Measurements from ENCODE around the gene KCNQ5. TPM values are rescaled to one million over a fixed set of nuclear protein-coding genes. Genes with fewer than 3 reads are reported as not detected.

The KCNQ5 gene
- 182 and 288 TPM in 2 replicates for total RNA-seq (2013; cell fraction: nucleolus; rRNA removed)
- total RNA-seq (2014; rRNA removed) (1.9 and 2.9 TPM in 2 replicates), total RNA-seq (2014; rRNA removed; fragmentation: Illumina TruSeq; extraction: Trizol) (3.2 and 3.3 TPM in 2 replicates), total RNA-seq (2021) (4.1 and 5.0 TPM in 2 replicates), polyA plus RNA-seq (2011; rRNA removed) (16.2 TPM in 2 replicates), polyA plus RNA-seq (2014; fragmentation: Illumina TruSeq; extraction: Trizol) (3.1 and 3.7 TPM in 2 replicates), polyA plus RNA-seq (2014; fragmentation: Nextera tagmentation; extraction: Ambion mirVana) (1 to 10 TPM in 1 of 2 experiments, under 1 TPM in 1; 0.60 to 1.0 TPM), polyA plus RNA-seq (2014; rRNA removed) (2.6 and 2.7 TPM in 2 replicates), polyA plus RNA-seq (2016; fragmentation: Nextera tagmentation; extraction: Ambion mirVana) (1 to 10 TPM; 3.8 to 3.9 TPM), polyA minus RNA-seq (2011; rRNA and poly(A)+ RNA removed) (43.2 and 62.1 TPM in 2 replicates), Bru-seq, nascent RNA (percentile 77 among the genes with signal in this experiment), BruChase-seq, experiment 1, labeled RNA remaining after a 6-hour chase (percentile 79 among the genes with signal in this experiment), BruChase-seq, experiment 2, labeled RNA remaining after a 2-hour chase (percentile 88 among the genes with signal in this experiment)
- 2.4 TPM for polyA plus RNA-seq (2011; ENCODE audit: low read depth)
- 12.9 and 13.7 TPM in 2 replicates for polyA plus RNA-seq (2011; cell fraction: cytosol; rRNA removed)
- polyA plus RNA-seq (2011; cell fraction: nucleus; rRNA removed): 18.0 and 20.3 TPM in 2 replicates
- 4.0 and 6.9 TPM in 2 replicates for polyA plus RNA-seq (2012)
- polyA minus RNA-seq (2011; cell fraction: cytosol; rRNA and poly(A)+ RNA removed): 7.8 and 14.7 TPM in 2 replicates
- 72.7 and 118 TPM in 2 replicates for polyA minus RNA-seq (2011; cell fraction: nucleus; rRNA and poly(A)+ RNA removed)
- long read RNA-seq, experiment 1, partial matches to known transcripts: 0 of 2 reads
- long read RNA-seq, experiment 1, other reads (novel, unspliced or antisense): 2 of 2 reads
- long read RNA-seq, experiment 2, partial matches to known transcripts: 2 of 24 reads
- long read RNA-seq, experiment 2, other reads (novel, unspliced or antisense): 22 of 24 reads

- BruUV-seq (replicated peaks): no TSS peak
- RAD21 ChIA-PET (ENCODE audit: unreplicated experiment): interaction anchor here (0.6 to 10.4 kb wide), 11 partner anchors 17 to 531 kb away, joined by 3 to 436 read pairs (median 10); no protein-coding TSS in a partner anchor
- H3K36me3 ChIP-seq (ENCODE audit: control insufficient read depth in 2 of 2, insufficient read depth in 2 of 2, low read length in 1 of 2): no peaks in the 10 kb centered on the region
- CTCF ChIA-PET: interaction anchor here (0.7 to 15.7 kb wide), 12 partner anchors 10 to 894 kb away, joined by 3 to 644 read pairs (median 6); no protein-coding TSS in a partner anchor
- no peak for FAIRE-seq
- in situ Hi-C loops (cut with MboI): no loop called here
- POLR2A ChIA-PET: interaction anchor here (0.6 to 3.9 kb wide), 10 partner anchors 10 to 644 kb away, joined by 3 to 41 read pairs (median 8); no protein-coding TSS in a partner anchor
- 2% methylated on average over 47 of the region's 58 CpGs for WGBS (ENCODE audit: insufficient coverage, insufficient replicate concordance, low lambda C conversion rate, missing lambda C conversion rate)
- peak; percentile 6 for ATAC-seq
- no peak for DNase-seq (ENCODE audit: low read depth, low spot score)
- H4K20me1 ChIP-seq (ENCODE audit: control insufficient read depth, insufficient read depth): no peaks in the 10 kb centered on the region
- H3K9me3 ChIP-seq (replicated peaks; ENCODE audit: control insufficient read depth, insufficient read depth, low read length): no peaks in the 10 kb centered on the region
- peak within 1 kb of the TSS; percentile 89 for H2AFZ ChIP-seq (ENCODE audit: control insufficient read depth, low read depth, low read length)
- H3K4me2 ChIP-seq (ENCODE audit: control insufficient read depth, insufficient read depth): peak within 1 kb of the TSS; percentile 98
- H3K79me2 ChIP-seq (ENCODE audit: control insufficient read depth, insufficient read depth, low read length): peaks cover 54% of the 10 kb centered on the region
- peak within 1 kb of the TSS; percentile 89 for H3K27ac ChIP-seq (ENCODE audit: control insufficient read depth, insufficient read depth)
- H3K27me3 ChIP-seq (replicated peaks in 1 of 2; ENCODE audit: control insufficient read depth in 2 of 2, insufficient read depth in 2 of 2, low read length in 1 of 2): no peaks in the 10 kb centered on the region
- peaks cover 23% of the 10 kb centered on the region for H3K4me1 ChIP-seq (ENCODE audit: control insufficient read depth, insufficient read depth, low read length)
- peak within 1 kb of the TSS; percentile 100 for H3K4me3 ChIP-seq
- intact Hi-C loops (cut with micrococcal nuclease; ENCODE audit: unreplicated experiment): loop anchor here (2.0 to 5.0 kb wide), 2 partner anchors 67 to 121 kb away; no protein-coding TSS in a partner anchor
- peak within 1 kb of the TSS; percentile 87 for H3K9ac ChIP-seq (ENCODE audit: control insufficient read depth, insufficient read depth, low read length)
- SMC1A ChIA-PET (ENCODE audit: uncharacterized antibody, unreplicated experiment): interaction anchor here (0.6 to 15.6 kb wide), 17 partner anchors 9 to 560 kb away, joined by 3 to 446 read pairs (median 5); no protein-coding TSS in a partner anchor
- TF ChIP-seq POLR2AphosphoS5 (IDR thresholded peaks at IDR 0.05; ENCODE audit: low read length) (no peak), BCL11A (IDR thresholded peaks at IDR 0.05; ENCODE audit: low read depth, low read length) (no peak), IKZF1 (conservative IDR thresholded peaks at IDR 0.05) (no peak), CEBPB (IDR thresholded peaks at IDR 0.05; ENCODE audit: borderline replicate concordance in 1 of 2, low read depth in 2 of 2, low read length in 2 of 2) (no peak), CHD2 (IDR thresholded peaks at IDR 0.05; ENCODE audit: borderline replicate concordance, low read depth, low read length) (no peak), NKRF (conservative IDR thresholded peaks at IDR 0.05) (no peak), ZBTB11 (CRISPR knock-in tag; IDR thresholded peaks at IDR 0.05) (no peak), ZNF274 (IDR thresholded peaks at IDR 0.05; ENCODE audit: insufficient read depth, insufficient read length) (no peak), NFYB (IDR thresholded peaks at IDR 0.05; ENCODE audit: insufficient read depth, low read depth, low read length) (no peak), TBL1XR1 (IDR thresholded peaks at IDR 0.05; ENCODE audit: low read depth, low read length) (no peak), ZNF622 (IDR thresholded peaks at IDR 0.05) (no peak)
Observed at GRCh38 chr6:72621291-72622093, at the start of gene KCNQ5. Gene KCNQ5, plus strand, starts transcription at chr6:72622064.

All from GM12878 (cell line).